Hematopoietic multipotent progenitor cell treated with erythropoietin and hydrocortisone succinate and interleukin-3 and kit ligand, for 8 days (in vitro differentiated cells): Measurements from ENCODE around the gene BFSP1.

Experiments
- DNase-seq: peaks from one replicate; pipeline ENCODE4 v3.0.0-alpha.2; 2015

Gene BFSP1

DNA sequence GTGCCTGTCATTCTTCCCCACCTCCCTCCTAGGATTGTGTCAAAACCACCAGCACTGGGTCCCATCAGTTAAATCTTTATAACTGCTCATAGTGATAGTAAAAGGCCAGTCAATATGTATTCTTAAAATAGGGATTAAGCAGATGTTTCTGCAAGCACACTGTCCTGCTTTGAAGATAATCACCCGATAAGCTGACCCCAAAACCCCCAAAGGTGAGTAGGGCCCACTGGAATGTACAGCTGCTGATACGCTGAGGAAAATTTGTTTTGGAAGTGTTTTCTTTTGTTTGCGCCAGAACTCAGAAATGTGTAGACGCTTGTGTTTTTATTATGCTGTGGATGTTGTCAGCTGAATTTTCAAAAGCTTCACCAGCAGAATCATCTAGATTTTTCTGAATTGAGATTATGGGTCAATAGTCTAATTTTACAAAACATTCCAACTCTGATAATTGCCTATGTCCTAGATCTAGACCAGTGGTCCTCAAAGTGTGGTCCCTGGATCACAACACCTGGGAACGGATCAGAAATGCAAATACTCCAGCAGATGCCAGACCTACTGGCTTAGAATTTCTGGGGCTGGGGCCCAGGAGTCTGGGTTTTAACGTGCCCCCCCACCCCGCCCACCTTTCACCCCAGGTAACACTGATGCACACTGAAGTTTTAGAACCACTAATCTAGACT is 11.4 kb downstream of the BFSP1 start:
- DNase-seq, result no peak

GRCh38 chr20:17518339-17519052 is 12.7 kb downstream of the BFSP1 start:
- no peak for DNase-seq

DNA sequence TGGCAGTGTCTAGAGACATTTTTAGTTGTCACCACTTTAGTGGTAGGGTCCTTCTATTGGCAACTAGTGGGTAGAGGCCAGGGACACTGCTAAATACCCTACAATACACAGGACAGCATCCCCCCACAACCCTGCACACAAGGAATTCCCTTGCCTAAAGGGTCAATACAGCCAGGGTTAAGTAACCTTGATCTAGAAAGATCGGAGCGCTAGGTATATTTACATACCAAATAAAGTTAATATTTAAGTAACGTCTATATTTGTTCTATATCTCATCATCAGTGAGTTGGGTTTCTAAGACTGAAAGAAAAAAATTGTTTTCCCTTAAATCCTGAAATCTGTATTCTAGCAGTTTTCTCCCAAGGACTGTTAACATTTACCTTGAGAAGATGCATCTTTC is 16.1 kb downstream of the BFSP1 start:
- DNase-seq, result no peak

DNA sequence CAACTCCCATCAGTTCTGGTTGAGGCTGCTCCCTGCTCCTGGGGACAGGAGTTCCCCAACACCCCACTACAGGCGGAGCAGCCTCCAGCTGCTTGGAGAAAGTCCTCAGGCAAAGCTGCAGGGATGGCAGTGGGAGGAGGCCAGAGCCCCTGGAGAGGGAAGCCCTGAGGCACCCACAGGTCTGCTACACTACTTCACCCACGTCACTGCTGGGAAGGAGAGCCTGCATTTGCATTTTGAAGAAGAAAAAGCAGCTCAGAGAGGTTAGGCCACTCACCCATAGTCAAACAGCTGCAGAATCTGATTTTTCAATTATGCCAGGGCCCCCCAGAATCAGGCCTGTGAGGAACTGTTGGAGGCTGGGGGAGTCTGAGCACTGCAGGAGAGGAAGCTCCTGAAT is 17.2 kb downstream of the BFSP1 start:
- DNase-seq, result no peak

DNA sequence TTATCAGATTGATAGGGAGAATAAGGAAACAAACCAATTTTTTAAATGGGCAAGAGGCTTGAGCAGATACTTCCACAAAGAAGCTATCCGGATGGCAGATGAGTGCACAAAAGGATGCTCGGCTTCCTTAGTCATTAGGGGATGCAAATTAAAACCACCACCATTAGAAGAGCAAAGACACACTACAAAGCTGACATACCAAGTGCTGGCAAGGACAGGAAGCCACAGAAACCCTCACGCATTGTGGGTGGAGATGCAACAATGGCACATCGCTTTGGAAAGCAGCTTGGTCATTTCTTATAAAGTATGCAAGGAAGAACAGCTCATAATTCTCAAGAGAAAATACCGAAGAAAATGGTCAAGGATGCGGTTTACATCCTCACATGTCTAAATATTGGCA is 19.8 kb downstream of the BFSP1 start:
- no peak for DNase-seq

GRCh38 chr20:17510548-17510947 is 20.6 kb downstream of the BFSP1 start:
- DNase-seq, result no peak

- no peak for DNase-seq
Observed at GRCh38 chr20:17508756-17509155, 22.4 kb downstream of the BFSP1 start.

DNA sequence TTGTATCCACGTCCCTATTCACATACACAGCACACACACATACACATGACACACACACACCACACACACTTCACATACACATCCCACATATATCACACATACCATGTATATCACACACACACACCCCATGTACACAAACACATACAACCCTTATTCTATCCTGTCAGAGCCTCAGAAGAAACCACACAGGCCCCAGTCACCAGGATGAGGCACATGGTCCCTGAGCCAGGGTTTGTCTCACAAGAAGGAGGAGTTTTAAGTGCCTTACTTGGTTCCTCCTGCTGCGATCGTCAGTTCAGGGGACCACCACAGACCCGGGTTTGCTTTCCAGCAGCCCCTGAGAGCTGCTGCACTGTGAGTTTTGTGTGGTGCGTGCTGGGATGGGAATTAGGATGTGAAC is 23.6 kb downstream of the BFSP1 start:
- DNase-seq, result no peak

DNA sequence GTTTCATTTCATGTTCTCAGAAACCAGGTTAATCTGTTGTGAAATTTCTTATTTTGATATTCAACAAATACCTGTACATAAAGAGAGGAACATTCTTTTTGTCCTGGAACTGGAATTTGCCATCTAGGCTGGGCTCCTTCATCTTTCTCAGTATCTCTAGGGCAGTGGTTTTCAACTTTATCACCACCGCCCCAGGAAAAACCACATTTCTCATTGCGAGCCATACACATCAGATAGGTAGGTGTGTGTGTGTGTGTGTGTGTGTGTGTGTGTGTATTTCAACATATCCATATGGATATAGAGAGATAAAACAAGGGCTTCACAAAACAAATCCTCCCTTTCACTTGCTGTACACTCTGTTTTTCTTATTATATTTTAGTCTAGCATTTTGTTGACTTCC is 24.1 kb downstream of the BFSP1 start:
- peak; percentile 92 for DNase-seq

GRCh38 chr20:17505636-17506517 is 25.3 kb downstream of the BFSP1 start:
- peak; percentile 62 for DNase-seq

GRCh38 chr20:17504898-17505635 is 26.1 kb downstream of the BFSP1 start:
- DNase-seq, result peak; percentile 88

DNA sequence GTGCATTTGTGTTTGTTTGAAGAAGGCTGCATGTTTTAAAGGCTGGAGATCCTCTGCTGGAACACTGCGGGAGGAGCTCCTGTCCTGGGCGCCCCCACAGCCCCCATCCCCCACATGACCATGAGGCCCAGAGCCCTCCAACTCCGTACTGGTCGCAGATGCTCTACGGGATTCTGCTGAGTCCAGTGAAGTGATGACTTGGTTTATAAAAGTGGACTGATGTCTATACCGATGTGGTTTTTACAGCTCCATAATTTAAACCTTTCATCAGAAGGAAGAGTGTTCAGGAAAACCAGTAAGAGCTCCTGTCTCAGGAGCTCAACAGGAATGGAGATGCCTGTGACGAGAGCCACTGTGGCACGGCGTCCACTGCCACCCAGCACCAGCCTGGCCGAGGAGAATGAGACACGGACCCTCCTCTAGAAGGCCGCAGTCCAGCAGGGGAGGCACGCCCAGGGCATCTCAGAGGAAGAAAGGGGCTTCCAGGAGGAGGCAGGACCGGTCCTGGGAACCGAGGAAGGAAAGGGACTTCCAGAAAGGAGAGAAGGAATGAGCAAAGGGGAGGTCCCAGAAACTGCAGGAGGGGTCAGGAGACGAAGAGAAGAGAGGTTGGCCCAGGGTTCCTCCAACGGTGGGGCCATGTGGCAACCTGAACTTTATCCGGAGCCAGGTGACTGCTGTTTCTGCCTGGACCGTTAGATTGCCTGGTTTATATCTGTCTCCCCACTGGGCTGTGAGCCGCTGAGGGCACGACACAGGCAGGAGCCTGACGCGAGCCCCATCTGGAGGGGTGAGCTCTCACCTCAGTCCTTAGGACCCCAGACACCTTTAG is 26.9 kb downstream of the BFSP1 start:
- peak; percentile 79 for DNase-seq

GRCh38 chr20:17503301-17504065 is 27.7 kb downstream of the BFSP1 start:
- DNase-seq, result peak; percentile 92

GRCh38 chr20:17502105-17502504 is 29.1 kb downstream of the BFSP1 start:
- no peak for DNase-seq

- DNase-seq, result no peak
Observed at GRCh38 chr20:17501701-17502100, 29.5 kb downstream of the BFSP1 start.

DNA sequence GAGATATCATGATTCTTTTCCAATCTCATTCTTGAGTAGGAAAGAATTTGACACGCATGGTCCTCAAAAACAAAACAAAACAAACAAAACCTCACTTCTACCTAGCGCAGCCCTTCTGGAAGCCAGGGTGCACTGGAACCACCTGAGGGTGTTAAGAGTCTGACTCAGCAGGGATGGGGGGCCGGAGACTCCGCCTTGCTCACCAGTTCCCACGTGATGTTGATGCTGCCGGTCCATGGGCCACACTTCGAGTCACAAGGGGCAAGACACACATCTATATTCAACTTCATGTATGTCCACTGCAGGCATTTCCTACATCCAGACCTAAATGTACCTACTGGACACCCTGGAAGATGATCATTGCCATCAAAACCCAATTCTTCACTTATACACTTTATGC is 30.4 kb downstream of the BFSP1 start:
- DNase-seq, result no peak

GRCh38 chr20:17500271-17500670 is 30.9 kb downstream of the BFSP1 start:
- no peak for DNase-seq

GRCh38 chr20:17499041-17499440 is 32.1 kb downstream of the BFSP1 start:
- no peak for DNase-seq

DNA sequence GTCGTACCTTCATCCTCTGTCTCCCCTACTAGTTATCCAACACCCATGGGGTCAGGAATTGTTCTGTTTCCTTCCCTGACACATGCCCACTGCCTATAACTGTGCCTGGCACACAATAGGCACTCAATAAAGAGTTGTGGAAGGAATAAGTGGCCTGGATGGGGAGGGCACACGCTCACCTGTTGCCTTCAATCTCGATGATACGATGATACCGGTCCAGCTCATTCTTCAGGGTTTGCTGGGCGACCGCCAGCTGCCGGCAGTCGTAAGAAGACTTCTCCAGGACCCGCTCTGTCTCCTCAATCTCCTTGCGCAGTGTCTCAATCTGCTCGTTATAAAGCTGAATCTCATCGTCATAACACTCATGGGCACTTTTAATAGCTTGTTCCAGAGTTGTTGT is 32.5 kb downstream of the BFSP1 start:
- DNase-seq, result no peak

GRCh38 chr20:17497821-17498580 is 33.2 kb downstream of the BFSP1 start:
- no peak for DNase-seq
